ENCODE measurements around the gene GPC6. TPM values are rescaled to one million over a fixed set of nuclear protein-coding genes. Genes with fewer than 3 reads are reported as not detected.
A peak's percentile ranks its signal among the peaks of the same experiment; 100 is the strongest.

GPC6 gene
- total RNA-seq, 1 experiment from 2014 or later: 63.7 TPM

- Histone ChIP-seq H3K4me3 (ENCODE audit: insufficient read depth, low read depth, low read length) (no peak overlapping the region), H3K27me3 (ENCODE audit: control insufficient read depth, insufficient read depth, low read length) (no peaks in the 10 kb centered on the region), H3K36me3 (replicated peaks; ENCODE audit: control insufficient read depth, insufficient read depth, low read length) (no peaks in the 10 kb centered on the region)
- no peak for DNase-seq
Observed at GRCh38 chr13:93689333-93689732, 462.7 kb downstream of the GPC6 start.

DNA sequence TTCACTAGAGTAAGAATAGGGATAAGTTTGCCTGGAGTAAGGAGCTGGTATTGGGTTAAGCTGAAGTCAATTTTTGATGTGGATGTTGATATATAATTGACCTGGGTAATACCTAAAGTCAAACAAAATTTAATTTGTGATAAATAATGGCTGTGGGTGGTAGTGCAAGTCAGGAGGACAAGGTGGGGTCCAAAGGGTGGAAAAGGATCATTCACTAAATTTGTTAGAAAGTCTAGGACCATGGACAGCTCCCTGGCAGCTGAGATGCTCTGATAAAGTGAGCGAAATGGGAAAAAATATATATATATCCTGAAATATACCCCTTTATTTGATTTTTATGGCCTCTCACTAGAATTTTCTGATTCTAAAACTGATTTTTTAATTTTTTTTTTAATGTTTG lies 463.5 kb downstream of the GPC6 start:
- Histone ChIP-seq H3K36me3 (replicated peaks; ENCODE audit: control insufficient read depth, insufficient read depth, low read length) (no peaks in the 10 kb centered on the region), H3K4me3 (ENCODE audit: insufficient read depth, low read depth, low read length) (no peak overlapping the region), H3K27me3 (ENCODE audit: control insufficient read depth, insufficient read depth, low read length) (no peaks in the 10 kb centered on the region)
- DNase-seq: peak; percentile 1

GRCh38 chr13:93698016-93698613 lies 471.5 kb downstream of the GPC6 start:
- no peak overlapping the region for H3K4me3 ChIP-seq (ENCODE audit: insufficient read depth, low read depth, low read length)
- H3K36me3 ChIP-seq (replicated peaks; ENCODE audit: control insufficient read depth, insufficient read depth, low read length): no peaks in the 10 kb centered on the region
- H3K27me3 ChIP-seq (ENCODE audit: control insufficient read depth, insufficient read depth, low read length): no peaks in the 10 kb centered on the region
- no peak for DNase-seq

- Histone ChIP-seq H3K36me3 (replicated peaks; ENCODE audit: control insufficient read depth, insufficient read depth, low read length) (no peaks in the 10 kb centered on the region), H3K4me3 (ENCODE audit: insufficient read depth, low read depth, low read length) (no peak overlapping the region), H3K27me3 (ENCODE audit: control insufficient read depth, insufficient read depth, low read length) (no peaks in the 10 kb centered on the region)
- DNase-seq: no peak
Observed at GRCh38 chr13:93700115-93700514, 473.5 kb downstream of the GPC6 start.

DNA sequence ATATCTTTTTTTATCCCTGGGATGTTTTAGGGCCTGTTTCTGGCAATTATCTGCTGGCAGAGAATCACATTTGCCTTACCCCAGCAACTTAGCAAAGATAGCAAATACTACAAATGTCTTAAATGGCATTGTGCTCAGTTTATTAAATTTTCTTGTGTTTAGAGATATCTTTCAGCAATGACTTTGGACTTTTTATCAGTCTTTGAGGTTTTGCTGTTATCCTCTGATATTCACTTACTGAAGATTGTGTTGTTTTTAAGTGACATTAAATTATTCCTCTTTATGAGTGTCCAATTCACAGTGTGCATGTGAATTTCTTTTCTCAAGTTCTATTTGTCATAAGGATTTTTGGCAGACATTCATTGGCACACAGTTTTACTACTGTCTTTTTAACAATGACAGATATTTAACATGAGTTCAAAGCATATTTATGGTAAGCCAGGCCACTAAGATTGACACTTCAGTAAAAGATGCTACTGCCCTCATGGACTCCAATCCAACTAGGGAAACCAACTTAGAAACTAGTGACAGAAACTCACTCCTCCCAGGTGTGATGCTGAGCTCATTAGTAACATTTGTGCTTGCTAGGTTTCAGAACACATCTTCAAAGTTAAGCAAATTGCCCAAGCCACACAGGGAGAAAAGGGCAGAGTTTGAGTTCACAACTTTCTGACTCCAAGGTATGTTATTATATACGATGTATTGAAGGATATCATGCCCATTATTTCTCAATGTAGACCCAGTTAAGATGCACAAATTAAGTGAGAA lies 481.9 kb downstream of the GPC6 start:
- DNase-seq: no peak
- Histone ChIP-seq H3K4me3 (ENCODE audit: insufficient read depth, low read depth, low read length) (no peak overlapping the region), H3K36me3 (replicated peaks; ENCODE audit: control insufficient read depth, insufficient read depth, low read length) (no peaks in the 10 kb centered on the region), H3K27me3 (ENCODE audit: control insufficient read depth, insufficient read depth, low read length) (no peaks in the 10 kb centered on the region)

DNA sequence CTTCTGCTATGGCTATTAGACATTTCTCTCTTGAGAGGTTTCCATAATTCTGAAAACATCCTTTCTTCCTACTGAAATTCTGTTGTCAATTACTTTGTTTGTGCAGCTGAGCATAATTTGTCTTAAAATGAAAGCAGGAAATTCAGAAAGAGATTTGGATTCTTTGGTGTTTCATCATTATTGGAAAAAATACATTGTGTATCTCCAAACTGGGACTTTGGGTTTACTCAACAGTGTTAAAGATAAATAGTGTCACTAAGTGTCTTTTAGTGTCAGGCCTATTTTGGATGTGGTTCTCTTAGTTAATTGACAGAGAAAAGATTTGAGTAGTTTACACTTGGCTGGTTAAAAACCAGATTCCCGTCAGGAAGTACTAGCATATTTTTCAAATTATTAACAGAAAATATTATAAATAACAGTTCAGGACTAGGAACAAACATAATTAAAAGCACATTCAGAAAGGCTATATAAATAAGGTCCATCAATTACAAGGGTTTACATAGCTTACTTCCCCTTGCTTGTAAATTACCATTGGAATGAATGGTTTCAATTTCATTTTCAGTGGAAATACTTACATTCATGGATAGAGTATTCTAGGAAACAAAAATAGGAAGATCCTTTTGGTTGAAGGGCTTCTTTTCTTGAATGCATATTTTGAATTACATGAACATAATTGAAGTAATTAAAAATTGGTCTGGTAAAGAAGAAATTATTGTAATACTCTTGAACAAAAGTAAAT lies 483.1 kb downstream of the GPC6 start:
- Histone ChIP-seq H3K4me3 (ENCODE audit: insufficient read depth, low read depth, low read length) (no peak overlapping the region), H3K36me3 (replicated peaks; ENCODE audit: control insufficient read depth, insufficient read depth, low read length) (no peaks in the 10 kb centered on the region), H3K27me3 (ENCODE audit: control insufficient read depth, insufficient read depth, low read length) (no peaks in the 10 kb centered on the region)
- DNase-seq: no peak

- DNase-seq: no peak
- no peak overlapping the region for H3K4me3 ChIP-seq (ENCODE audit: insufficient read depth, low read depth, low read length)
- no peaks in the 10 kb centered on the region for H3K27me3 ChIP-seq (ENCODE audit: control insufficient read depth, insufficient read depth, low read length)
- no peaks in the 10 kb centered on the region for H3K36me3 ChIP-seq (replicated peaks; ENCODE audit: control insufficient read depth, insufficient read depth, low read length)
Observed at GRCh38 chr13:93714171-93714570, 487.6 kb downstream of the GPC6 start.

- Histone ChIP-seq H3K4me3 (ENCODE audit: insufficient read depth, low read depth, low read length) (no peak overlapping the region), H3K27me3 (ENCODE audit: control insufficient read depth, insufficient read depth, low read length) (no peaks in the 10 kb centered on the region), H3K36me3 (replicated peaks; ENCODE audit: control insufficient read depth, insufficient read depth, low read length) (no peaks in the 10 kb centered on the region)
- no peak for DNase-seq
Observed at GRCh38 chr13:93715866-93716265, 489.3 kb downstream of the GPC6 start.

GRCh38 chr13:93716623-93717022 lies 490.0 kb downstream of the GPC6 start:
- H3K4me3 ChIP-seq (ENCODE audit: insufficient read depth, low read depth, low read length): no peak overlapping the region
- H3K27me3 ChIP-seq (ENCODE audit: control insufficient read depth, insufficient read depth, low read length): no peaks in the 10 kb centered on the region
- no peak for DNase-seq
- no peaks in the 10 kb centered on the region for H3K36me3 ChIP-seq (replicated peaks; ENCODE audit: control insufficient read depth, insufficient read depth, low read length)

- no peaks in the 10 kb centered on the region for H3K36me3 ChIP-seq (replicated peaks; ENCODE audit: control insufficient read depth, insufficient read depth, low read length)
- no peak for DNase-seq
- H3K27me3 ChIP-seq (ENCODE audit: control insufficient read depth, insufficient read depth, low read length): no peaks in the 10 kb centered on the region
- no peak overlapping the region for H3K4me3 ChIP-seq (ENCODE audit: insufficient read depth, low read depth, low read length)
Observed at GRCh38 chr13:93721483-93721882, 494.9 kb downstream of the GPC6 start.

DNA sequence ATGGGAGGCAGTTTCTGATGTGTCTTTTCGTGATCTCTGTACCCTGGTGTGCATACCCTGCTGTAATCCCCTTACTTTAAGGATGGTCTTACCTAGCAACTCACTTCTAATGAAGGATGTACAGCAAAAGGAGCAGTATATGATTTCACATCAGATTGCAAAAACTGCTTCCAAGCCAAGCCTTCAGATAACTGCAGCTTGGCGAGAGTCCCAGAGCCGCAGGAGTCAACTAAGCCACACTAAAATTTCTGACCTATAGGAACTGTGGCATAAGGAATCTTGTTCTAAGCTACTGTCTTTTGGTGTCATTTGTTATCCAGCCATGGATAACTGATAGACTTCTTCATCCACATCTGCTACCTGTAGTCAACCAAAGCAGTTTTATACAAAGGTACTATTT lies 496.7 kb downstream of the GPC6 start:
- H3K36me3 ChIP-seq (replicated peaks; ENCODE audit: control insufficient read depth, insufficient read depth, low read length): no peaks in the 10 kb centered on the region
- no peak overlapping the region for H3K4me3 ChIP-seq (ENCODE audit: insufficient read depth, low read depth, low read length)
- no peaks in the 10 kb centered on the region for H3K27me3 ChIP-seq (ENCODE audit: control insufficient read depth, insufficient read depth, low read length)
- no peak for DNase-seq

GRCh38 chr13:93724187-93724586 lies 497.6 kb downstream of the GPC6 start:
- Histone ChIP-seq H3K27me3 (ENCODE audit: control insufficient read depth, insufficient read depth, low read length) (no peaks in the 10 kb centered on the region), H3K36me3 (replicated peaks; ENCODE audit: control insufficient read depth, insufficient read depth, low read length) (no peaks in the 10 kb centered on the region), H3K4me3 (ENCODE audit: insufficient read depth, low read depth, low read length) (no peak overlapping the region)
- DNase-seq: no peak

- no peak for DNase-seq
- no peaks in the 10 kb centered on the region for H3K36me3 ChIP-seq (replicated peaks; ENCODE audit: control insufficient read depth, insufficient read depth, low read length)
Observed at GRCh38 chr13:93726173-93726957, 499.8 kb downstream of the GPC6 start.

GRCh38 chr13:93727211-93728141 lies 500.9 kb downstream of the GPC6 start:
- DNase-seq: no peak
- Histone ChIP-seq H3K27me3 (ENCODE audit: control insufficient read depth, insufficient read depth, low read length) (no peaks in the 10 kb centered on the region), H3K4me3 (ENCODE audit: insufficient read depth, low read depth, low read length) (no peak overlapping the region), H3K36me3 (replicated peaks; ENCODE audit: control insufficient read depth, insufficient read depth, low read length) (no peaks in the 10 kb centered on the region)

More at GRCh38 chr13:93726173-93726957, 499.8 kb downstream of the GPC6 start:
- H3K27me3 ChIP-seq (ENCODE audit: control insufficient read depth, insufficient read depth, low read length): no peaks in the 10 kb centered on the region
- no peak overlapping the region for H3K4me3 ChIP-seq (ENCODE audit: insufficient read depth, low read depth, low read length)
